Neural progenitor cell (in vitro differentiated cells): Measurements from ENCODE around the gene TMEM121.

ENCODE experiments used
- CTCF ChIP-seq: fragments of 200-600 bp; sonication (generic); IDR thresholded peaks from 2 replicates; pipeline ENCODE4 v1.5.1; 2017; ENCODE audit warnings: antibody characterized with exemption, mild to moderate bottlenecking
- EZH2 ChIP-seq: fragments of 200-600 bp; sonication (generic); IDR thresholded peaks from 2 replicates; pipeline ENCODE4 v1.6.1; 2017; ENCODE audit warnings: antibody characterized with exemption, mild to moderate bottlenecking, moderate library complexity

GRCh38 chr14:105500726-105501101 lies 25.7 kb upstream of the TMEM121 start:
- no peak for TF ChIP-seq CTCF
- no peak for TF ChIP-seq EZH2
